ENCODE data around the gene SEPTIN12. TPM values are rescaled to one million over a fixed set of nuclear protein-coding genes. Genes with fewer than 3 reads are reported as not detected.

Gene SEPTIN12
- total RNA-seq, 1 donor from 2014 or later = not detected

DNA sequence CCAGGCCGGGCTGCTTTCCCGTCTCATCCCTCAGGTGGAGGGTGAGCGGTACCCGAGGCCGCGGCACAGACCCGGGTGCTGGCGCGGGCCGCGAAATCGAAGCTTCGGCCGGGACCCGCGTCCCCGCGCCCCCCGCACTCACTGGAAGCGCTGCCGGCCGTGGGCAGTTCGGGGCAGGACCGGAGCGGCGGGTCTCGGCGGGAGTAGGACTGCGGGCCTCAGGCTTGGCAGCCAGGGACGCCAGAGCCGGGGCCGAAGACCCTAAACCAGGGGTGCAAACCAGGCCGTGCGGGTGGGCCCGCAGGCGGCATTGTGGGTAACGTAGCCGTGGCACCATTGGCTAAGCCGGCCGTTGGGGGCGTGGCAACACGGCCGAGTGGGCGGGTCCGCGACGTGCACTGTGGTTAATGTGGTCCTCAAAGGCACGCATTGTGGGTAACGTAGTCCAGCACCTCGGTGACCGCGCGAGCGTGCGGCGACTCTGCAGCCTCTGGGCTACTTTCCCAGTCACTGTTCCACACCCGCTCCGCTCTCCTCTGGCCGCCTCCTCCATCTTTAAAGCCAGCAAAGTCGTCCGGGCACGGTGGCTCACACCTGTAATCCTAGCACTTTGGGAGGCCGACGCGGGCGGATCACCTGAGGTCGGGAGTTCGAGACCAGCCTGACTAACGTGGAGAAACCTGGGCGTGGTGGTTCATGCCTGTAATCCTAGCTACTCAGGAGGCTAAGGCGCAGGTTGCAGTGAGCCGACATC, 21.1 kb downstream of the SEPTIN12 start, which contains the start of gene ZNF500:
ZNF500 (minus strand) TSS at position 288 of the 754 bp plus-strand sequence. CDS start 1,184 bp downstream, outside the sequence.
- Histone ChIP-seq H3K36me3 (peaks cover 18% of the 10 kb centered on the region), H3K4me3 (peak within 1 kb of the TSS; percentile 81), H3K27ac (peak within 1 kb of the TSS; percentile 84), H3K9me3 (no peaks in the 10 kb centered on the region), H3K27me3 (no peaks in the 10 kb centered on the region), H3K4me1 (peaks cover 28% of the 10 kb centered on the region)
- intact Hi-C loops (cut with DNase I) = no loop called here
- DNase-seq = peak; percentile 99
- TF ChIP-seq, protein P1, sequence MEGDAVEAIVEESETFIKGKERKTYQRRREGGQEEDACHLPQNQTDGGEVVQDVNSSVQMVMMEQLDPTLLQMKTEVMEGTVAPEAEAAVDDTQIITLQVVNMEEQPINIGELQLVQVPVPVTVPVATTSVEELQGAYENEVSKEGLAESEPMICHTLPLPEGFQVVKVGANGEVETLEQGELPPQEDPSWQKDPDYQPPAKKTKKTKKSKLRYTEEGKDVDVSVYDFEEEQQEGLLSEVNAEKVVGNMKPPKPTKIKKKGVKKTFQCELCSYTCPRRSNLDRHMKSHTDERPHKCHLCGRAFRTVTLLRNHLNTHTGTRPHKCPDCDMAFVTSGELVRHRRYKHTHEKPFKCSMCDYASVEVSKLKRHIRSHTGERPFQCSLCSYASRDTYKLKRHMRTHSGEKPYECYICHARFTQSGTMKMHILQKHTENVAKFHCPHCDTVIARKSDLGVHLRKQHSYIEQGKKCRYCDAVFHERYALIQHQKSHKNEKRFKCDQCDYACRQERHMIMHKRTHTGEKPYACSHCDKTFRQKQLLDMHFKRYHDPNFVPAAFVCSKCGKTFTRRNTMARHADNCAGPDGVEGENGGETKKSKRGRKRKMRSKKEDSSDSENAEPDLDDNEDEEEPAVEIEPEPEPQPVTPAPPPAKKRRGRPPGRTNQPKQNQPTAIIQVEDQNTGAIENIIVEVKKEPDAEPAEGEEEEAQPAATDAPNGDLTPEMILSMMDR (IDR thresholded peaks at IDR 0.05) = no peak
- ATAC-seq = peak; percentile 96

DNA sequence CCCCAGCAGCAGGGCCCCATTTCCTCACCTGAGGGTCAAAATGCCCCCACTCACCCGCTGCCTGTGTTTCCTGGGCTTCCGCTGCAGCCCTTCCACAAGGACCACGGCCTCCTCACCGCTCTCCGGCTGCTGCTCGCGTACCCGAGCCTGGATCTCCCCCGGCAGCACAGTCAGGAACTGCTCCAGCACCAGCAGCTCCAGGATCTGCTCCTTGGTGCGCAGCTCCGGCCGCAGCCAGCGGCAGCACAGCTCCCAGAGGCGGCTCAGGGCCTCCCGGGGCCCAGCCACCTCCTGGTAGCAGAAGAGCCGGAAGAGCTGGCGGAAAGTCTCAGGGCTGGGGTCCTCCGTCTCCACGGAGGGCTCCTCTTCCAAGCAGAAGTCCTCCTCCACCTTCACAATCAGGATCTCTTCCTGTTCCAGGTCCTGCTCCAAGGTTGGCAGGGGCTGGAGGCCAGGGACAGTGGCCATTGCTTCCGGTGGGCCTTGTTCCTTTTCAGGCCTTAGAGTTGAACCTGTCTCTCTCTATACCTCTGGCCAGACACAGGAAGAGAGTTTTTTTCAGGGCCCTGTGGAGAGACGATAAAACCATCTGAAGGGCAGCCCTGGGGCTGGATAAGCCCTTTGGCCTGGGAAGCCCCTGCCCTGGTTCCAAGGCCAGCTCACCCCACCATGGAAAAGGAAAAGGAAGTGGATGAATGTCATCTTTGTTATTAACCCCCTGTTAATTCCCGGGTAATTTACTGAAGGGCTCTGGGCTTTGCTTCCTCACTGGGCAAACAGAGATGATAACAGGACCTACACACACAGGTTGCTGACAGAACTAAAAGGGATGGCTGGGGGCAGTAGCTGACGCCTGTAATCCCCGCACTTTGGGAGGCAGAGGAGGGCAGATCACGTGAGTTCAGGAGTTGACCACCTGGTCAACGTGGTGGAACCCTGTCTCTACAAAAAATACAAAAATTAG, 22.4 kb downstream of the SEPTIN12 start:
- H3K27ac ChIP-seq = no peak overlapping the region
- H3K27me3 ChIP-seq = no peaks in the 10 kb centered on the region
- H3K4me3 ChIP-seq = peak overlapping the region; percentile 81
- intact Hi-C loops (cut with DNase I) = no loop called here
- ATAC-seq (no peak), DNase-seq (no peak)
- peaks cover 28% of the 10 kb centered on the region for H3K4me1 ChIP-seq
- TF ChIP-seq, protein P1 (IDR thresholded peaks at IDR 0.05) = no peak
- H3K36me3 ChIP-seq = peaks cover 28% of the 10 kb centered on the region
- H3K9me3 ChIP-seq = no peaks in the 10 kb centered on the region

DNA sequence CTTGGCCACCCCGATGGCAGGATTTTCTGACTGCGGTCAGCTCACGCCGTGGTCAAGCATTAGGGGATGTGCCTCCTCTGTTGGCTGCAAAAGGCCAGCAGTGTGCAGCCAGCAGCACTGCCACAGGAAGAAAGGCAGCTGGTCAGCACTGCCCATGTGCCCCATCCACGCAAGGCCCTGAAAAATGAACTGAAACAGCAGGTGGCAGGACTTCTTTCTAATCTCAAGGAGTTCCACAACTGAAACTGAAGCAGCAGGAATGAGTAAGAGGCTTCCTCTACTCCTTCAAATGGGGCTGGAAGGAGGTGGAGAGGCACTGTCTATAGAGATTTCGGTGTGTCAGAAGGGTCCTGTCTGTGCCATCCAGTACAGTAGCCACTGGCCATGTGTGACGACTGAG, 24.4 kb downstream of the SEPTIN12 start:
- H3K27me3 ChIP-seq = no peaks in the 10 kb centered on the region
- TF ChIP-seq, protein P1 (IDR thresholded peaks at IDR 0.05) = no peak
- H3K4me3 ChIP-seq = no peak overlapping the region
- intact Hi-C loops (cut with DNase I) = no loop called here
- peaks cover 23% of the 10 kb centered on the region for H3K4me1 ChIP-seq
- ATAC-seq (no peak), DNase-seq (no peak)
- H3K36me3 ChIP-seq = peaks cover 48% of the 10 kb centered on the region
- no peak overlapping the region for H3K27ac ChIP-seq
- H3K9me3 ChIP-seq = no peaks in the 10 kb centered on the region

DNA sequence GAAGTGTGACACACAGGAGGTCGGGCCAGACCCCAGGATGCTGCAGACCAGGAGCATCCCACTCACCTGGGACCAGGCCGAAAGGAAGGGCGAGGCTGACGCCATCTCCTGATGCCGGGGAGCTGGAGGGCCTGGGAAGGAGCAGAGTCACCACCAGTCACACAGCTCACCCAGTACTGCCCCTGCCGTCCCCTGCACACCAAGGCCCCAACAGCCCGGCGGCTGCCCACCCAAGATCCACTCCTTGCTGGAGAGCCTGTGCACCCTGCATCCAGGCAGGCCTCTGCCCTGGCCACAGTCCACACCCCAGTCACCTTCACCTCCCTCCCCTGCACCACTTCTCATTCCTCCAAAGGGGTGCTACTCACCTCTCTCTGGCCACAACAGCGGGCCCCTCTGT, 25.9 kb downstream of the SEPTIN12 start:
- H3K27me3 ChIP-seq = no peaks in the 10 kb centered on the region
- DNase-seq = no peak
- H3K36me3 ChIP-seq = peaks cover 59% of the 10 kb centered on the region
- intact Hi-C loops (cut with DNase I) = no loop called here
- peaks cover 13% of the 10 kb centered on the region for H3K4me1 ChIP-seq
- no peaks in the 10 kb centered on the region for H3K9me3 ChIP-seq
- TF ChIP-seq, protein P1 (IDR thresholded peaks at IDR 0.05) = no peak
- H3K27ac ChIP-seq = no peak overlapping the region
- H3K4me3 ChIP-seq = no peak overlapping the region
- no peak for ATAC-seq

DNA sequence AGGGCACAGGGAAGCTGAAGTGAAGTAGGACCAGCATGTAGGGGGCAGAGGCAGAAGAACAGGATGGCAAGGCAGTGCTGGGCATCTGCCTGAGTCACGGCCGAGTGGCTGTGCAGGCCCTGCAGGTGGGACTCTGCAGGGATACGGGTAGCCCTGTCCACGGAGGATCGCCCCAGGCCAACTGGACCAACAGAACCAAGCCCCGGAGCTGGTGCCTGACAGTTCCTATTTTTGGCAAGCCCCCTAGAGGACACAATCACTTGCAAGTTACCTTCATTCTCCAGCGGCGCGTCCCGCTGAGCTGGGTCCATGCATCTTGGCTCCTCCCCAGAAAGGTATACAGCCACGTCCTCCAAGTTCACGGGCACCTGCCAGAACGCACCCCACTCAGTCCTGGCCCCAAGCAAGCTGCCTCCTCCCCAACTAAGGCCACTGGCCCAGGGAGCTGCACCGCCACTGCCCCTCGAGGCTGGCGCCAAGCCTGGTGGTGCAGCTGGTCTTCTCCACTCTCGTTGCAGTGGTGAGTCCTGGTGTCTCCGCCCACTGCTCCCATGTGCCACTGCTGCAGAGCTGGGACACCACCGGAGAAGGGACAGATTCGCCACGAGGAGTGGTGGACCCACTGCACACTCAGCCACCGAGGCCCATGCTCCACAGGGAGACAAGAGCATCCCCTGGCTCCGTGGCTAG, 27.8 kb downstream of the SEPTIN12 start:
- TF ChIP-seq, protein P1 (IDR thresholded peaks at IDR 0.05) = no peak
- intact Hi-C loops (cut with DNase I) = no loop called here
- ATAC-seq (no peak), DNase-seq (no peak)
- Histone ChIP-seq H3K27me3 (no peaks in the 10 kb centered on the region), H3K4me3 (no peak overlapping the region), H3K36me3 (peaks cover 75% of the 10 kb centered on the region), H3K27ac (no peak overlapping the region), H3K9me3 (no peaks in the 10 kb centered on the region), H3K4me1 (peaks cover 1% of the 10 kb centered on the region)
